ENCODE results near the gene ZSCAN10.

The ZSCAN10 gene

DNA sequence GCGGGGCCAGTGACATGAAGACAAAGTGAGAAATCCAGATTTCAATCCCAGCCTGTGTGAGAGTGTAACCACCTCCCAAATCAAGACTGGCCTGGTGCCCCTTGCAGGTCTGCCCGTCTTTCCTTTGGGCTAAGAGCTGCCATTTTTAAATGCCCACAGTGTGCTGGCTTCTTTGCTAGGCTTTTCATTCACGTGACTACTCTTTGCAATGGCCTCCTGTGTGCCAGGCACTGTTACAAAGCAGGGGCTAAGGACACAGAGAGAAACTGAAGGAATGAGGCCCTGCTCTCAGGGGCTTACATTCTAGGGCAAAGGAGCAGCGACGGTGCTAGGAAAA lies 269 bp upstream of the ZSCAN10 start:
- DNase-seq (ENCODE audit: low read depth) = no peak
- TF ChIP-seq CTCF (IDR thresholded peaks at IDR 0.05; ENCODE audit: low read depth, low read length, missing control alignments) = no peak
- in situ Hi-C loops (cut with HindIII; ENCODE audit: low sequenced_read_pairs) = loop anchor here (5.0 kb wide), 1 partner anchor 37 kb away; no protein-coding TSS in a partner anchor
- no peak overlapping the region for H3K4me3 ChIP-seq (ENCODE audit: low read depth, low read length)

- in situ Hi-C loops (cut with HindIII; ENCODE audit: low sequenced_read_pairs) = loop anchor here (5.0 kb wide), 1 partner anchor 35 kb away; no protein-coding TSS in a partner anchor
- no peak for DNase-seq (ENCODE audit: low read depth)
- no peak overlapping the region for H3K4me3 ChIP-seq (ENCODE audit: low read depth, low read length)
- no peak for TF ChIP-seq CTCF (IDR thresholded peaks at IDR 0.05; ENCODE audit: low read depth, low read length, missing control alignments)
These were observed 1.8 kb downstream of the ZSCAN10 start for GRCh38 chr16:3097266-3097665.

DNA sequence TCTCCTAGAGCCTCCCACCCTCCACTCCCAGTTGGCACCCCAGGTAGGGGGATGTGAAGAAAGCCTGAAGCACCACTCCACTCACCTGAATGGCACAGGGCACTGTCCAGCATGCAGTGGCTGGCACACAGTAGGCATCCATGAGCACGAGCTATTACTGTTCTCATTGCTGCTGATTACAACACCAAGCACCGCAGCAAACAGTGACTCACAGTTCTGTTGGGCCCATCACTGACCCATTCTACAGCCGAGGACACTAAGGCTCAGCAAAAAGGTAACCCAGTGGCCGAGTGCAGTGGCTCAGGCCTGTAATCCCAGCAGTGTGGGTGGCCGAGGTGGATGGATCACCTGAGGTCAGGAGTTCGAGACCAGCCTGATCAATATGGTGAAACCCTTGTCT lies 2.7 kb downstream of the ZSCAN10 start:
- no peak for TF ChIP-seq CTCF (IDR thresholded peaks at IDR 0.05; ENCODE audit: low read depth, low read length, missing control alignments)
- in situ Hi-C loops (cut with HindIII; ENCODE audit: low sequenced_read_pairs) = loop anchor here (5.0 kb wide), 1 partner anchor 34 kb away; no protein-coding TSS in a partner anchor
- no peak overlapping the region for H3K4me3 ChIP-seq (ENCODE audit: low read depth, low read length)
- no peak for DNase-seq (ENCODE audit: low read depth)

DNA sequence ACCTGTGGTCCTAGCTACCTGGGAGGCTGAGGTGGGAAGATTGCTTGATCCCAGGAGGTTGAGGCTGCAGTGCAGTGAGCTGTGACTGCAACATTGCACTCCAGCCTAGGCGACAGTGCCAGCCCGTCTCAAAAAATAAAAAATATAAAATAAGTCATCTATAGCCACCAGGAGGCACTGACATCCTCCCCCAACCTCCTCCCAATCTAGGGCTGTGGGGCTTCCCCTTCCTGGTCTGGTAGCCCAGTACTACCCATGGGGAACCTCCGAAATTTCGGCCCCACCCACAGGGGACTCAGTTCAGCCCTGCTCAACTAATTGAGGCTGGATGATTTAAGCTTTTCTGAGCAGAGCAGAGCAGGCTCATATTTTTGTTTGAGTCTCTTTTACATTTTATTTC lies 3.2 kb downstream of the ZSCAN10 start:
- in situ Hi-C loops (cut with HindIII; ENCODE audit: low sequenced_read_pairs) = loop anchor here (5.0 kb wide), 1 partner anchor 34 kb away; no protein-coding TSS in a partner anchor
- TF ChIP-seq CTCF (IDR thresholded peaks at IDR 0.05; ENCODE audit: low read depth, low read length, missing control alignments) = peak; percentile 25
- no peak for DNase-seq (ENCODE audit: low read depth)
- H3K4me3 ChIP-seq (ENCODE audit: low read depth, low read length) = no peak overlapping the region

- TF ChIP-seq CTCF (IDR thresholded peaks at IDR 0.05; ENCODE audit: low read depth, low read length, missing control alignments) = peak; percentile 52
- no peak for DNase-seq (ENCODE audit: low read depth)
- H3K4me3 ChIP-seq (ENCODE audit: low read depth, low read length) = no peak overlapping the region
- in situ Hi-C loops (cut with HindIII; ENCODE audit: low sequenced_read_pairs) = loop anchor here (5.0 kb wide), 1 partner anchor 32 kb away; no protein-coding TSS in a partner anchor
These were observed 4.6 kb downstream of the ZSCAN10 start for GRCh38 chr16:3094289-3095027.

DNA sequence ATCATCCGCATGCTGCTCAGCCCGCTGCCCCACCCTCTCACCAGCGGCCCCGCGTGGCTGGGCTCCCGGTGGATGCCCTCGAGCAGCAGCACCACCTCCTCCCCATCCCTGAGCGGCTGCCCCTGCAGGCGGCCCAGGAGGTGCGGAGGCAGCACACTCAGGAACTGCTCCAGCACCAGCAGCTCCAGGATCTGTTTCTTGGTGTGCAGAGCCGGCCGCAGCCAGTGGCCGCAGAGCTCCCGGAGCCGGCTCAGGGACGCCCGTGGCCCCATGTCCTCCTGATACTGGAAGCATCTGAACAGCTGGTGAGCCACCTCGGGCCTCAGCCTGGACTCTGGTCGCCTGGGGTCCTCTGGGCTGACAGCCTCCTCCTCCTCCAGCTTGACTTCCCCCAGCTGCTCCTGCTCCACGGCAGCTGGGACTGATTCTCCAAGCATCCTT lies 6.6 kb downstream of the ZSCAN10 start:
- no peak for TF ChIP-seq CTCF (IDR thresholded peaks at IDR 0.05; ENCODE audit: low read depth, low read length, missing control alignments)
- in situ Hi-C loops (cut with HindIII; ENCODE audit: low sequenced_read_pairs) = no loop called here
- no peak for DNase-seq (ENCODE audit: low read depth)
- no peak overlapping the region for H3K4me3 ChIP-seq (ENCODE audit: low read depth, low read length)

All from astrocyte of the cerebellum (primary cell).